ENCODE measurements around the gene BST2. TPM values are rescaled to one million over a fixed set of nuclear protein-coding genes. Genes with fewer than 3 reads are reported as not detected.

The BST2 gene
- total RNA-seq, 2 experiments from 2014 or later, result 89.7 to 98.4 TPM

GRCh38 chr19:17398902-17399527 lies 6.4 kb downstream of the BST2 start:
- no peak for TF ChIP-seq CTCF (IDR thresholded peaks at IDR 0.05)
- CTCF ChIA-PET, result interaction anchor here (1.1 to 1.9 kb wide), 2 partner anchors 10 to 13 kb away, joined by 6 to 7 read pairs; no protein-coding TSS in a partner anchor
- no peaks in the 10 kb centered on the region for H3K27me3 Mint-ChIP-seq

DNA sequence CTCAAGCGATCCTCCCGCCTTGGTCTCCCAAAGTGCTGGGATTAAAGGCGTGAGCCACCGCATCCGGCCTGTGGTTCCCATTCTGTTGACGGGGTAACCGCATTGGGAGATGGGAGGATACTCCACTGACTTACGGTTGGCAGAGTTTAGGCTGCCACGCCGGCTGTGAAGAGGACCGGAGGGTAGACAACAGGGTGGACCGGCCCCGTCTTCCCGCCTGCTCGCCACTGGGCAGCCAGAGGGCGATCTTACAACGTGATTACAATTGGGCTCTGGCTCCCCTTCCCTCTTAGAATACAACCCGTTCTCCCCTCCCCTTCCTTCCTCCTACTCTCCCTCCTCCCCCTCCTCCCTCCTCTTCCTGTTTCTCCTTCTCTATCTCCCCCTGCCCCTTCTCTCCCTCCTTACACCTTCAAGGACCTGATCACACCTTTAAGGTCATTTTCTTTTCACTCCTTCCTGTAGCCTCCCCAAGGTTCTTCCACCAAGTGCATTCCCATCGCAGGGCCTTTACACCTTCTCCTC lies 10.5 kb downstream of the BST2 start:
- Mint-ChIP-seq H3K9me3 (no peaks in the 10 kb centered on the region), H3K27me3 (peaks cover 2% of the 10 kb centered on the region), H3K27ac (peak overlapping the region; percentile 77), H3K4me1 (ENCODE audit: low read depth) (peaks cover 17% of the 10 kb centered on the region), H3K36me3 (ENCODE audit: low read depth) (peaks cover 2% of the 10 kb centered on the region), H3K4me3 (peak overlapping the region; percentile 44)
- ChIA-PET CTCF (interaction anchor here (0.8 to 2.2 kb wide), 9 partner anchors 9 to 102 kb away, joined by 3 to 17 read pairs (median 7); partner anchors contain the start of gene MVB12A), POLR2A (interaction anchor here (1.7 kb wide), 1 partner anchor 74 kb away, joined by 4 read pairs; no protein-coding TSS in a partner anchor)
- intact Hi-C loops (cut with micrococcal nuclease), result no loop called here
- ATAC-seq (peak; percentile 46), DNase-seq (peak; percentile 88)
- TF ChIP-seq CTCF (IDR thresholded peaks at IDR 0.05), result peak; percentile 88

More at GRCh38 chr19:17398902-17399527, 6.4 kb downstream of the BST2 start:
- H3K36me3 Mint-ChIP-seq (ENCODE audit: low read depth), result peaks cover 21% of the 10 kb centered on the region
- peaks cover 15% of the 10 kb centered on the region for H3K4me1 Mint-ChIP-seq (ENCODE audit: low read depth)
- no peak for ATAC-seq
- H3K9me3 Mint-ChIP-seq, result no peaks in the 10 kb centered on the region
- H3K27ac Mint-ChIP-seq, result no peak overlapping the region
- POLR2A ChIA-PET, result interaction anchor here (0.7 to 1.0 kb wide), 3 partner anchors 12 to 117 kb away, joined by 3 to 4 read pairs (median 3); partner anchors contain the start of gene ANKLE1
- no peak for DNase-seq
- intact Hi-C loops (cut with micrococcal nuclease), result no loop called here
- H3K4me3 Mint-ChIP-seq, result no peak overlapping the region

DNA sequence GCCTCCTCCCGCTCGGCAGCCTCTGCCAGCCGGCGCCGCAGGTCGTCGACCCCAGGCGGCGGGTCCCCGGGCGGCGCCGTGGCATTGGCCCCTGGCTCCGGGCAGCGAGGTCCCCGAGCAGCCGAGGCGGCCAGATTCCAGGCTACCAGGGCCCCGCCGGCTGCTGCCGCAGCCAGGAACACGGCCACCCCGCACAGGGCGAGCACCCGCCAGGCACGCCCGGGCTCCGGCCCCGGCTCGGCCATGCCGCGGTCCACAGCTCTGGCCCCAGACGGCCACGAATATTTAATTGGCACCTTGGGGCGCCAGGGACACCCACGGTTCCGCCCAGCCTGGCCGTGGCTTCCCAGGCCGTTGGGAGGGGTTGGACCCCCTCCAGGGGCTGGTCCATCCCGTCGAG lies 11.5 kb downstream of the BST2 start, which contains the start of gene CCDC194:
TSS of gene CCDC194 (minus strand) at position 283 of the 400 bp plus-strand sequence. CDS start at position 245, 38 bp downstream.
- ATAC-seq (no peak), DNase-seq (no peak)
- Mint-ChIP-seq H3K4me1 (ENCODE audit: low read depth) (peaks cover 17% of the 10 kb centered on the region), H3K36me3 (ENCODE audit: low read depth) (peaks cover 2% of the 10 kb centered on the region), H3K9me3 (peaks cover 3% of the 10 kb centered on the region), H3K27me3 (peaks cover 5% of the 10 kb centered on the region), H3K27ac (peak within 1 kb of the TSS; percentile 77), H3K4me3 (peak within 1 kb of the TSS; percentile 44)
- intact Hi-C loops (cut with micrococcal nuclease), result no loop called here
- TF ChIP-seq CTCF (IDR thresholded peaks at IDR 0.05), result no peak
- ChIA-PET CTCF (interaction anchor here (1.1 to 2.2 kb wide), 6 partner anchors 8 to 103 kb away, joined by 3 to 17 read pairs (median 8); partner anchors contain the start of gene MVB12A), POLR2A (interaction anchor here (0.5 to 1.7 kb wide), 6 partner anchors 10 to 159 kb away, joined by 3 to 4 read pairs (median 3); partner anchors contain the start of gene BST2)

GRCh38 chr19:17393002-17393401 lies 12.4 kb downstream of the BST2 start:
- H3K27ac Mint-ChIP-seq, result no peak overlapping the region
- peaks cover 17% of the 10 kb centered on the region for H3K4me1 Mint-ChIP-seq (ENCODE audit: low read depth)
- DNase-seq (no peak), ATAC-seq (no peak)
- POLR2A ChIA-PET, result interaction anchor here (0.7 to 1.1 kb wide), 2 partner anchors 12 to 14 kb away, joined by 3 read pairs; partner anchors contain the start of gene BST2
- H3K36me3 Mint-ChIP-seq (ENCODE audit: low read depth), result peaks cover 2% of the 10 kb centered on the region
- H3K9me3 Mint-ChIP-seq, result peaks cover 3% of the 10 kb centered on the region
- intact Hi-C loops (cut with micrococcal nuclease), result no loop called here
- peaks cover 5% of the 10 kb centered on the region for H3K27me3 Mint-ChIP-seq
- CTCF ChIA-PET, result interaction anchor here (2.0 to 2.2 kb wide), 2 partner anchors 73 to 88 kb away, joined by 7 to 17 read pairs; partner anchors contain the start of gene MRPL34
- no peak for TF ChIP-seq CTCF (IDR thresholded peaks at IDR 0.05)
- H3K4me3 Mint-ChIP-seq, result no peak overlapping the region
